GM18873 (cell line): Measurements from ENCODE around the gene FGFBP3.
"Not testable (repeated sequence)": the region's sequence is repeated elsewhere in the genome, so short reads cannot be mapped to it uniquely, and the experiment has no call there.

Source experiments
- ATAC-seq: cut with Tn5 transposase; IDR thresholded peaks from one replicate; pipeline ENCODE4 v1.9.1; 2021; ENCODE audit warnings: mild to moderate bottlenecking, moderate library complexity, moderate number of reproducible peaks; ENCODE audit not compliant: unreplicated experiment, low FRiP score

The FGFBP3 gene

GRCh38 chr10:91907033-91907594 is 2.2 kb downstream of the FGFBP3 start:
- no peak for ATAC-seq

DNA sequence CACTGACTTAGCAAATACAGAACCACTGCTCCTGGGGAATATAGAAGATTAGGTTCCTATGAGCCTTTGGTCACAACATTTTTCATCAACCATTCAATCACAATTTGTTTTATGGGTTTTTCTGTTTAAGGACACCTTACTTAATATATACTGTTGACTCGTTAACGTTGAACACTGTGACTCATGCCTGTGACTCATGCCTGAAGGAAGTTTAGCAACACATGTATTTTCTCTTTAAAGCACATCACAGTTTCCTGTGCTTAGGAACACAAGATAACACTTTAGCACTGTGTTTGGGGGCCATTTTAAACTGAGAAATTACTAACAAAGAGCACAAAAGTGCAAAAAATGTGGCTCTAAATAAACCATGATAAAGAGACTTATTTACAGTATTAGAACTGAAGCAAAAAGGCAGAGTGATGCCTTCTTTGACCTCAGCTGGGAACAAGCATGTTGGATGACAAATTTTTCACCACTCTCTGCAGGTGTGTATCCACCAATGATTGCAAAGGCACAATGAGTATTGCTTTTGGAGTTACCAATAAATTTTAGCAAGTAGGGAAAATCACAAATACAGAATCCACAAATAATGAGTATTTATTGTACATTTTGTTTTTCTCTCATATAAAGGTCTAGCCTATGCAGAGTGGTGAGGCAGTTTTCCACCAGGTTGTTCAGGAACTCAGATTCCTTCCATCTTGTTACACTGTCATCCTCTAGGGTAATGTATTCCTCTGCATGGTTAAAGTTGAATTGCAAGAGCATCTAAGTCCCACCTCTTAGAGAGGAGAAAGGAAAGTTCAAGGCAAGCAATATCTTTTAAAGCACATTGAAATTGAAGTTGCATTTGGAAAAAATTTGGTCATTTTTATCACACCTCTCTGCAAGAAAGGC is 7.3 kb downstream of the FGFBP3 start:
- ATAC-seq = no peak

DNA sequence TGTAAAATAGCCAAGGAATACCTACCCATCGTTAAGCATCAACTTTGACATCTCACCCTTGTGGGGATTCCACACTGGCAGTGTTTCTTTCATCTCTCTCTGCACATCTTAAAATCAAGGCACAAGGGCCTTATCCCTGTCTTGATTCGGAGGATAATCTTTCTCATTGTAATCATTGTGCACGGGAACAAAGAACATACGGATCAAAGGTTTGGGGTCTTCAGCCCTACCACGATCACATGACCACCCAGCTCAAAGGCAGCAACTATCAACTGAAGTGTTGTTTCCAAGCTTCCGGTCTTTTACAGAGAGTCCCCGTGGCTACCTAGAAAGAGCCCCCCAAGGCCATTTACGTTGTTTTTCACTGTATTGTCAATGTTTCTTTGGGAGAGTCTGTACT is 11.9 kb downstream of the FGFBP3 start:
- ATAC-seq = no peak

GRCh38 chr10:91896212-91896756 is 13.0 kb downstream of the FGFBP3 start:
- ATAC-seq = no peak

GRCh38 chr10:91894261-91894685 is 15.0 kb downstream of the FGFBP3 start:
- ATAC-seq = not testable (repeated sequence)

GRCh38 chr10:91893051-91893450 is 16.2 kb downstream of the FGFBP3 start:
- ATAC-seq = no peak

- ATAC-seq = no peak
Observed at GRCh38 chr10:91891125-91892001, 17.9 kb downstream of the FGFBP3 start.

DNA sequence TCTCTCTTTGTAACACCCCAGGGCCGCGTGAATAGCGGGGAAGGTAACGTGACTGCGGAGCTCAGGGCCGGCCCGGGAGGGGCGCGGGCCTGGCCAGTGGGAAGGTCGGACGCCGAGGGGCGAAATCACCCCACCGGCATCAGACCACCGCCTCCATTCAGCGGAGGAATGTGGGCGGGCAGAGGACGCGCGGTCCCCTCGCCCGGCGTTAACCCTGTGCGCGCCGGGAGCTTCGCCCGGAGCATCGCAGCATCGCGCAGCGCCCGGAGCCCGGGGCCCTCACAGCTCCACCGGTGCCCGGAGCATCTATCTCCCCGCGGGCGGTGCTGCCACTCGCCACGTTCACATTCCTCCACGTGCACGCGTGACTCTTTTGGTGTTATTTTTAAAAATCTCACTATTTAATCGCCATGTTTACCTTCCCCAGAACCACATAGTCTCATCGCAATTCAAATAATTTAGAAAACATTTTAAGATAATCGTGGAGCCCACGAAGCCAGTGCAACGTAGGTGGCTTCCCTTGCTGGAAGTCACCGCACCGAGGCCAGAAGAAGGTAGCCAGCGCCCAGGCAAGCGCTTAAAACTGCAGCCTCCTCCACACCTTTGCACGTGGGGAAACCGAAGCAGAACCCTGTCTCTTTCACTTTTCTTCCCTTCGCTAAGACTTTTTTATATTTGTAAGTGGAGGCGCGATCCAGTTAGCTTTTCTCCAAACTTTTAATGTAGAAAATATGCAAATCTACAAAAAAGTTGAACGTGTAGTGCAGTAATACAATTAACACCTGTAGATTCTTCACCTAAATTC is 21.8 kb downstream of the FGFBP3 start:
- ATAC-seq = no peak

- no peak for ATAC-seq
Observed at GRCh38 chr10:91886954-91887271, 22.4 kb downstream of the FGFBP3 start.

GRCh38 chr10:91885362-91886079 is 23.8 kb downstream of the FGFBP3 start:
- no peak for ATAC-seq

- ATAC-seq = no peak
Observed at GRCh38 chr10:91884536-91884935, 24.8 kb downstream of the FGFBP3 start.

DNA sequence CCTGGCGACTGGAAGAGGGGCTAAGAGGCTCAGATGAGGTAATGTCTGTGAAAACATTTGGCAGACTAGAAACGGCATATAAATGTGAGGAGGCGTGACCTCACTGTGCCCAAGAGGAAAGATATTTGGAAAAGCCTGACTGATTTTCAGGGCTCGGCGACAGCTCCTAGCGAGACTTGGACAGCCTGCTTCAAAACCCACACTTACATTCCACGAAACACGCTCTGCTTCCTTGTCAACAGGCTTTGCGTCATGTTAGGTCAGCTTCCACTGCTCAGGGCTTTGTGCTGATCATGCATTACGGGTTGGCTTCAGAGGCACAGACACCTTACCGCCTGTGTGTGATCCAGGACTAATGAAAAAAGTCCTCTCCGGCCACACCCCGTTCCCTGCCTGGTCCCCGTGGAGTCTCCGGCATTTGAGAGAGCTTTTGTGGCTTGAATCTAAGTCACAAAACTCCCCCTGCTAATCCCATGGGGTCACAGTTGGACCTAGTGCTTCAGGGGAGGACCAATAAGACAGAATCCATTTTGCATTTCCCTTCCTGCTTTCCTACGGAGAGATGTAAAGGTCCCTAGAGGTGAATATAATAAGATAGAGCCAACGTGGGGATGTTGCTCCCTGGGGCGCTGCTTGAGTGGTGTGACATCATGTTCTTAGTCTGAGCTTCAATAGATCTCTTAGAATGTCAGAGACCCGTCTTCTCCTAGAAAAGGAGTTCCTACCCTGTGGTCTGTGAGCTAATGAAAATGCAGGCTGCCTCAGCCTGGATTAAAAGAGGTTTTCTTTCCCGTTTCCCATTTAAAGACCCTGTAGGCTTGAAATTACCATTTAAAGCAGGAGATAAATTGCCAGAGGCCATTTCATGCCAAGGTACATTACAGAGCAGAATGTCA is 25.5 kb downstream of the FGFBP3 start:
- ATAC-seq = no peak

DNA sequence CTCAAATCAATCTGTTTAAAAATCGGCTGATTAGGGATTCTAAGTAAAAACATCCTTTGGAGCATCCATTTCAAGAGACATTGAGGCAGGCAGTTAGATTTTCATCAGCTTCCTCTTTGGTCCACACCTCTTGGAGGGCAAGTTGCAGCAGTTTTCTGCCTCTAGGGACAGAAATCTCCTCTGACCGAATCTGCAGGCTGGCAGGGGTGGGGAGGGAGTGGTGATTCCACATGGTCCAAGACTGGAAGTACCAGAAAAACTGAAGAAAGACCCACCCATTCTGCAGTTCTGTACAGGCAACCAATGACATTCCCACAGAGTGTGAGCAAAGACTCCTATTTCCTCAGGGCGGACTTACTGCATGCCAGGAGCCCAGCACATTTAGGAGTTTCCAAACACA is 29.0 kb downstream of the FGFBP3 start:
- ATAC-seq = no peak

DNA sequence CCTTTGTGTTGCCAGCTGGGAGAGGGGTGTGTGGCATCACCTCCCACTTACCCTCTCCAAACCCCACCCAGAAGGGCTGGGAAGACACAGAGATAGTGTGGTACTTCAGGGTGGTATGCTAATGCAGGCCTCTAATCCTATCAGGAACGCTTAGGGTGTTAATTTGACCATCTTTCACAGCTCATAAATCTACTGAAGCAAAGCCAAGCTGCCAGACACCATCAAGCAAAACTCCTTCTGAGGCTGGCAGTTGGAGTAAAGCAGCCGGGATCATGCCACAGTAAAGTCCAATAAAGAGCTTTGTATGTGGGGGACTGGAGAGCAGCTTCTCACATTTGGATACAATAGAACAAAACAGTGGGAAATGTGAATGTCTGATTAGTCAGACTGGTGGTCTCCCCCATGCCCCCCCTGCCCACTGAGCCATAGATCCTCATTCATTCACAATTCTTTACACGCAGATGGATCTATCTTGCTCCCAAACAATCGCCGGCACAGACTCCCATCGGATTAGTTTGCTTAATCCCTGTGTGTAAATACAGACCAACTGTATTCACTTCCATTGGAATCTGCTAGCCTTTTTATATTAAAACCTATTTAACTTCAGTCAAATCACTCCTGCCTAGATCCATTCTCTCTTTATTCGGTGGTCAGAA is 29.6 kb downstream of the FGFBP3 start:
- ATAC-seq = no peak

- ATAC-seq = no peak
Observed at GRCh38 chr10:91875779-91876178, 33.5 kb downstream of the FGFBP3 start.

- ATAC-seq = no peak
Observed at GRCh38 chr10:91875156-91875555, 34.1 kb downstream of the FGFBP3 start.

- ATAC-seq = no peak
Observed at GRCh38 chr10:91865562-91866081, 43.7 kb downstream of the FGFBP3 start.

GRCh38 chr10:91864744-91865143 is 44.5 kb downstream of the FGFBP3 start:
- ATAC-seq = no peak
